ENCODE measurements around the gene ABHD2.

The ABHD2 gene

GRCh38 chr15:89116404-89116803, 28.1 kb downstream of the ABHD2 start:
- Histone ChIP-seq H3K27ac (ENCODE audit: low read length) (no peak overlapping the region), H3K27me3 (ENCODE audit: insufficient read depth, low read length, poor library complexity) (no peaks in the 10 kb centered on the region), H3K4me1 (ENCODE audit: insufficient read depth, low read length) (no peaks in the 10 kb centered on the region), H3K79me2 (ENCODE audit: insufficient read depth, low read length) (no peaks in the 10 kb centered on the region), H2AFZ (ENCODE audit: low read depth, low read length) (no peak overlapping the region), H4K20me1 (ENCODE audit: insufficient read depth, low read length) (no peaks in the 10 kb centered on the region), H3K36me3 (ENCODE audit: insufficient read depth, low read length) (peaks cover 25% of the 10 kb centered on the region), H3K9me3 (ENCODE audit: insufficient read depth, low read length, severe bottlenecking) (no peaks in the 10 kb centered on the region), H3K9ac (ENCODE audit: low read depth, low read length) (no peak overlapping the region), H3K4me3 (ENCODE audit: low read depth in 1 of 2, low read length in 2 of 2) (no peak overlapping the region), H3K4me2 (ENCODE audit: insufficient read depth, low read length) (no peak overlapping the region)
- no peak for TF ChIP-seq EZH2 (IDR thresholded peaks at IDR 0.05; ENCODE audit: borderline replicate concordance, low read depth, low read length, severe bottlenecking)
- TF ChIP-seq CTCF (IDR thresholded peaks at IDR 0.05; ENCODE audit: borderline replicate concordance, extremely low read depth, low read length, poor library complexity, severe bottlenecking): no peak
- ATAC-seq (ENCODE audit: insufficient read depth, low read depth) (no peak), DNase-seq (no peak)

GRCh38 chr15:89117790-89118189, 29.5 kb downstream of the ABHD2 start:
- H3K4me1 ChIP-seq (ENCODE audit: insufficient read depth, low read length): no peaks in the 10 kb centered on the region

GRCh38 chr15:89118481-89118989, 30.3 kb downstream of the ABHD2 start:
- no peak overlapping the region for H3K9ac ChIP-seq (ENCODE audit: low read depth, low read length)
- no peaks in the 10 kb centered on the region for H3K27me3 ChIP-seq (ENCODE audit: insufficient read depth, low read length, poor library complexity)
- no peak overlapping the region for H3K4me3 ChIP-seq (ENCODE audit: low read depth in 1 of 2, low read length in 2 of 2)

More at GRCh38 chr15:89117790-89118189, 29.5 kb downstream of the ABHD2 start:
- no peak overlapping the region for H3K4me3 ChIP-seq (ENCODE audit: low read depth in 1 of 2, low read length in 2 of 2)
- peaks cover 25% of the 10 kb centered on the region for H3K36me3 ChIP-seq (ENCODE audit: insufficient read depth, low read length)
- H3K27me3 ChIP-seq (ENCODE audit: insufficient read depth, low read length, poor library complexity): no peaks in the 10 kb centered on the region
- H3K79me2 ChIP-seq (ENCODE audit: insufficient read depth, low read length): no peaks in the 10 kb centered on the region
- H2AFZ ChIP-seq (ENCODE audit: low read depth, low read length): no peak overlapping the region
- H3K9ac ChIP-seq (ENCODE audit: low read depth, low read length): no peak overlapping the region
- H3K9me3 ChIP-seq (ENCODE audit: insufficient read depth, low read length, severe bottlenecking): no peaks in the 10 kb centered on the region
- ATAC-seq (ENCODE audit: insufficient read depth, low read depth) (no peak), DNase-seq (no peak)
- no peak overlapping the region for H3K27ac ChIP-seq (ENCODE audit: low read length)
- no peak overlapping the region for H3K4me2 ChIP-seq (ENCODE audit: insufficient read depth, low read length)
- no peaks in the 10 kb centered on the region for H4K20me1 ChIP-seq (ENCODE audit: insufficient read depth, low read length)
- no peak for TF ChIP-seq CTCF (IDR thresholded peaks at IDR 0.05; ENCODE audit: borderline replicate concordance, extremely low read depth, low read length, poor library complexity, severe bottlenecking)
- no peak for TF ChIP-seq EZH2 (IDR thresholded peaks at IDR 0.05; ENCODE audit: borderline replicate concordance, low read depth, low read length, severe bottlenecking)

More at GRCh38 chr15:89118481-89118989, 30.3 kb downstream of the ABHD2 start:
- ATAC-seq (ENCODE audit: insufficient read depth, low read depth) (no peak), DNase-seq (no peak)
- no peaks in the 10 kb centered on the region for H3K79me2 ChIP-seq (ENCODE audit: insufficient read depth, low read length)
- TF ChIP-seq EZH2 (IDR thresholded peaks at IDR 0.05; ENCODE audit: borderline replicate concordance, low read depth, low read length, severe bottlenecking): no peak
- no peak for TF ChIP-seq CTCF (IDR thresholded peaks at IDR 0.05; ENCODE audit: borderline replicate concordance, extremely low read depth, low read length, poor library complexity, severe bottlenecking)
- peaks cover 28% of the 10 kb centered on the region for H3K36me3 ChIP-seq (ENCODE audit: insufficient read depth, low read length)
- no peak overlapping the region for H3K27ac ChIP-seq (ENCODE audit: low read length)
- H3K4me2 ChIP-seq (ENCODE audit: insufficient read depth, low read length): no peak overlapping the region
- no peaks in the 10 kb centered on the region for H3K9me3 ChIP-seq (ENCODE audit: insufficient read depth, low read length, severe bottlenecking)
- no peaks in the 10 kb centered on the region for H3K4me1 ChIP-seq (ENCODE audit: insufficient read depth, low read length)
- H2AFZ ChIP-seq (ENCODE audit: low read depth, low read length): no peak overlapping the region
- no peaks in the 10 kb centered on the region for H4K20me1 ChIP-seq (ENCODE audit: insufficient read depth, low read length)

Measured in DND-41 (cell line).